Activated CD4-positive, alpha-beta memory T cell treated with anti-CD3 and anti-CD28 coated beads, Interleukin-2, amount 10 ng/mL, durations not matched to agents 7 days and 5 days (primary cell): ENCODE data around the gene ZNF3. TPM values are rescaled to one million over a fixed set of nuclear protein-coding genes. Genes with fewer than 3 reads are reported as not detected.

Source experiments
- CTCF ChIA-PET: fragments of 350-600 bp; sonication (Branson Sonifier 250); formaldehyde crosslinking; loops from one replicate; lab custom pipeline; 2021; ENCODE audit warnings: antibody characterized with exemption, inconsistent platforms; lab: Charles Lee
- POLR2A ChIA-PET: fragments of 350-600 bp; sonication (Branson Sonifier 250); formaldehyde crosslinking; loops from one replicate; lab custom pipeline; 2021; ENCODE audit warnings: antibody characterized with exemption; lab: Charles Lee
- DNase-seq: peaks from one replicate; pipeline ENCODE4 v3.0.0-alpha.2; 2020
- H3K27ac Mint-ChIP-seq: one replicate; pipeline ENCODE4 v1.8.0; 2021; ENCODE audit warnings: mild to moderate bottlenecking, mixed read lengths
- H3K27me3 Mint-ChIP-seq: one replicate; pipeline ENCODE4 v1.8.0; 2021; ENCODE audit warnings: mixed read lengths
- H3K36me3 Mint-ChIP-seq: one replicate; pipeline ENCODE4 v1.8.0; 2021; ENCODE audit warnings: low read depth, mixed read lengths
- H3K4me1 Mint-ChIP-seq: one replicate; pipeline ENCODE4 v1.8.0; 2021; ENCODE audit warnings: mixed read lengths
- H3K4me3 Mint-ChIP-seq: one replicate; pipeline ENCODE4 v1.8.0; 2021; ENCODE audit warnings: mild to moderate bottlenecking, mixed read lengths
- H3K9me3 Mint-ChIP-seq: one replicate; pipeline ENCODE4 v1.8.0; 2021; ENCODE audit warnings: mixed read lengths
- total RNA-seq, 2 experiments: library from RNA; stranded (reverse); gene quantifications; one replicate each; pipeline ENCODE4 v1.2.3, GENCODE V29; 2021

ZNF3 gene
- total RNA-seq, 2 experiments from 2014 or later = 21.1 to 22.1 TPM

DNA sequence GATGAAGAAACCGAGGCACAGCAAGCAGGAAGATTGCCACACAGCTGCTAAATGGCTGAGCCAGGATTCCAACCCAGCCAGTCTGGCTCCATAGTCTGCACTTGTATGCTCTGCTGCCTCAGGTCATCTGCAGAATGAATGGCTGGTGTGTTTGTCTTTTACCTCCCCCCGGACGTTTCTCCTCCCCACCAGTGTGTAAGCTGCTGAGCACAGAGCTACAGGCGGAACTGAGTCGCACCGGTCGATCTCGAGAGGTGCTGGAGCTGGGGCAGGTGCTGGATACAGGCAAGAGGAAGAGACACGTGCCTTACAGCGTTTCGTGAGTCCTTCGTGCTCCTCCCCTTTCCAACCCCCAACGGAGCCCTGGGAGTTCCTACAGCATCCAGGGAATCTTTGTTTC is 40.5 kb upstream of the ZNF3 start:
- H3K36me3 Mint-ChIP-seq = peaks cover 36% of the 10 kb centered on the region
- H3K9me3 Mint-ChIP-seq = no peaks in the 10 kb centered on the region
- H3K27ac Mint-ChIP-seq = no peak overlapping the region
- POLR2A ChIA-PET = interaction anchor here (5.8 kb wide), 1 partner anchor 21 kb away, joined by 81 read pairs; the partner anchor contains the start of genes AP4M1 and MCM7
- CTCF ChIA-PET = no interaction called here
- H3K4me3 Mint-ChIP-seq = no peak overlapping the region
- no peak for DNase-seq
- H3K27me3 Mint-ChIP-seq = no peaks in the 10 kb centered on the region
- H3K4me1 Mint-ChIP-seq = peaks cover 45% of the 10 kb centered on the region

DNA sequence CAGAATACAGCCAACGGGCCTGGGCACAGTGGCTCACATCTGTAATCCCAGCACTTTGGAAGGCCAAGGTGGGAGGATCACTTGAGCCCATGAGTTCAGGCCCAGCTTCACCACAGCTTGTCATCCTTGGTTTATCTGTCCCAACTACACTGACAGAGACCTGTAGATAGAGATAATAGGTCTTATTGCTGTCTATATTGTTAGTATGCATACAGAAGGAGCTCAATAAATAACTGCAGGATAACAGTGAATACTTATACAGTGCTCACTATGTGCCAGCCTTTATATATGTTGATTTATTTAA is 39.2 kb upstream of the ZNF3 start:
- ChIA-PET CTCF (interaction anchor here (0.6 to 2.4 kb wide), 3 partner anchors 9 to 19 kb away, joined by 3 to 15 read pairs (median 11); partner anchors contain the start of genes AP4M1 and MCM7), POLR2A (interaction anchor here (0.6 to 2.2 kb wide), 11 partner anchors 8 to 754 kb away, joined by 3 to 56 read pairs (median 4); partner anchors contain the start of genes AP4M1, LAMTOR4, MCM7 and SRRT)
- Mint-ChIP-seq H3K36me3 (peaks cover 37% of the 10 kb centered on the region), H3K27ac (peak overlapping the region; percentile 82), H3K27me3 (no peaks in the 10 kb centered on the region), H3K4me1 (peaks cover 44% of the 10 kb centered on the region), H3K9me3 (no peaks in the 10 kb centered on the region), H3K4me3 (peak overlapping the region; percentile 86)
- DNase-seq = no peak

DNA sequence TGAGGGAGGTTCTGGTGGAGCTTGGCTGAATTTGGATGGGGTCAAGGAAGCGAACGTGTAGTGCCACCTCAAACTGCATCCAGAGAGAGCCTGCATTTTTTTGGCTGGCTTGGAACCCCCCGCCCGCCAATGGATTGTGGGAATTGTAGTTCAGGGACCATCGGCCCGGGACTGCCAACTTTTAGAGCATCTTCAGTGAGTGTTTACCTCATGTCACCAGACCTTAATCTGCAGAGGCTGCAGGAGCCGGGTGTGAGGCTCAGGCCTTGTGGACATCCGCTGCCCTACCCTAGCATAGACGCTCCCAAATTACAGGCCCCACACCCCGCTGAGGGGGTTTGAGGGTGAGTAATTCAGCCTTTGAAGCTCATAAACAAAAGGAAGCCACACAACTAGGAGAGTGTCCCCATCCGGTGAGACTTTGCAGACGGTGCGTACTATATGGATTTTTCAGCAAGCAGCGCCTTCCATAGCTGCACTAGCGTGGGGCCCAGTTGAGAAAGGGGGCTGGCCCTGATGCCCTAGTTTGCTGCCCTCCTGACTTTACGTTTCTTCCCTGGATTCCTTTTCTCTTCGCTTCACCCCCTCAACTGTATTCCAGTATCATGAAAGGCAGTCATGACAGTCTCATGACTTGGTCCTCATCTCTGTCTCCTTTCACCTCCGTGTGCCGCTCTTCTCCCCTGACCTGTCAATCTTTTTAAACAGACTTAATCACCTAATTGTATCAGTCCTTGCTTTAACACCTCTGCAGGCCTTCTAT is 38.6 kb upstream of the ZNF3 start:
- H3K36me3 Mint-ChIP-seq = peaks cover 33% of the 10 kb centered on the region
- peak; percentile 80 for DNase-seq
- ChIA-PET CTCF (interaction anchor here (0.6 to 2.4 kb wide), 3 partner anchors 10 to 18 kb away, joined by 3 to 15 read pairs (median 11); partner anchors contain the start of genes AP4M1 and MCM7), POLR2A (interaction anchor here (0.6 to 2.2 kb wide), 12 partner anchors 9 to 754 kb away, joined by 3 to 56 read pairs (median 4); partner anchors contain the start of genes AP4M1, LAMTOR4, MCM7 and SRRT)
- peak overlapping the region; percentile 86 for H3K4me3 Mint-ChIP-seq
- no peaks in the 10 kb centered on the region for H3K27me3 Mint-ChIP-seq
- H3K4me1 Mint-ChIP-seq = peaks cover 39% of the 10 kb centered on the region
- H3K27ac Mint-ChIP-seq = peak overlapping the region; percentile 82
- no peaks in the 10 kb centered on the region for H3K9me3 Mint-ChIP-seq

DNA sequence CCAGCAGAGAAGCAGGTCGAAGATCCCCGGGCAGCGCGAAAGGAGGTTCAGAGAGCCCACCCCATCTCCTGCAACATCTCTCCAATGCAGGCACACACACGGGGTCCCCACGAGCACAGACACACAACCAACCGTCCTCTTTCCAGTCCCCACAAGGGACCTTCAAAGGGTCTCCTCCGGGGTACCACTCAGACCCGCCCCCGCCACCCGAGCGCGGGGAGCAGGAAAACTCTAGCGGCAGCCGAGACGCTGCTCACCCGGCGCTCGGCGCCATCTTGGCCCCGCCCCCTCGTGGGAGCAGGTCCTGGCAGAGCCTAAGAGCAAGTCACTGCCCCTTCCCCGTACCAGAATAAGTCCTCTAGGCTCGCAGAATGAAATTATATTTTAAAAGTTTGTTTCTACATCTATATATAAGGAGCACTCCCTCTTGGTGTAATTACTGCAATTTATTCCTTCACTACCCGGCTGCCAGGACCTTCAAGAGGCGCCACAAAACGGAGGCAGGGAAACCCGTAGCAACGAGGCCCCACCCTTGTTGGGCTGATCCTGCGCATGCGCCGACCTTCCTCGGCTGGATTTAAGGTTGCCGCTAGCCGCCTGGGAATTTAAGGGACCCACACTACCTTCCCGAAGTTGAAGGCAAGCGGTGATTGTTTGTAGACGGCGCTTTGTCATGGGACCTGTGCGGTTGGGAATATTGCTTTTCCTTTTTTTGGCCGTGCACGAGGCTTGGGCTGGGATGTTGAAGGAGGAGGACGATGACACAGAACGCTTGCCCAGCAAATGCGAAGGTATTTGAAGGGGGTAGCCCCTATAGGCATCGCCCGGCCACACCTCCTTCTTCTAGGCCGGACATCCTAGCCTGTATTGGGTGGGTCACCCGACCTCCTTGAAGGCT is 37.8 kb upstream of the ZNF3 start, which contains the start of the genes CNPY4 and TAF6:
Gene CNPY4, plus strand, starts transcription at position 563 of the 898 bp plus-strand sequence. Its CDS starts 111 bp downstream, at position 674.
Gene TAF6, minus strand, starts transcription at position 287 of the 898 bp plus-strand sequence. CDS start 5,149 bp downstream, outside the sequence.
- Mint-ChIP-seq H3K9me3 (no peaks in the 10 kb centered on the region), H3K36me3 (peaks cover 25% of the 10 kb centered on the region), H3K27ac (peak within 1 kb of the TSS; percentile 82)

DNA sequence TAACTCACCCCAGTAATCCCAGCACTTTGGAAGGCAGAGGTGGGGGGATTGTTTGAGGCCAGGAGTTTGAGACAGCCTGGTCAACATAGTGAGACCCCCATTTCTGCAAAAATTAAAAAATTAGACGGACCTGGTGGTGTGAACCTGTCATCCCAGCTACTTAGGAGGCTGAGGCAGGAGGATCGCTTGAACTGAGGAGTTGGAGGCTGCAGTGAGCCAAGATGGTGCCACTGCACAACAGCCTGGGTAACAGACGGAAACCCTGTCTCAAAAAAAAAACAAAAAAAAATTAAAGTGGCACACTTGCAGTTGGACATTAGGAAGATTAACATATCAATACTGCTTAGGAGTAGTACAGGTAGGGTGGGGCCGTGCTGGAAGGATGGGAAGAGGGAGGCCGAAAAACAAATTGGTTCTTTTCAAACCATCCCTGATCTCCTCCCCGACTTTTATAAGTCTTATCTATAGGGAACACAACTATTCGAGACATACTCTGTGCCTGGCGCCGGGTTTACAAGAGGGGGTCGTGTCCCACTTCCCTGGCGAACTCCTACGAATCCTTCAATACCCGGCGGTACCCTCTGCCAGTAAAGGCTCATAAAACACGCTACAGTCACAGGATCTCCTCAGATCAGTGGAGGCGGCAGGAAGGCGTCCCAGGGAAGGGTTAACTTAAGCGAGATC is 37.0 kb upstream of the ZNF3 start:
- H3K4me1 Mint-ChIP-seq = peaks cover 29% of the 10 kb centered on the region
- peak overlapping the region; percentile 82 for H3K27ac Mint-ChIP-seq
- ChIA-PET POLR2A (interaction anchor here (1.4 kb wide), 1 partner anchor 17 kb away, joined by 5 read pairs; the partner anchor contains the start of genes AP4M1 and MCM7), CTCF (interaction anchor here (0.7 kb wide), 1 partner anchor 69 kb away, joined by 3 read pairs; no protein-coding TSS in a partner anchor)
- H3K9me3 Mint-ChIP-seq = no peaks in the 10 kb centered on the region
- H3K36me3 Mint-ChIP-seq = peaks cover 24% of the 10 kb centered on the region
- peak overlapping the region; percentile 86 for H3K4me3 Mint-ChIP-seq
- no peaks in the 10 kb centered on the region for H3K27me3 Mint-ChIP-seq
- no peak for DNase-seq

More for the DNA sequence above, 37.8 kb upstream of the ZNF3 start, which contains the start of the genes CNPY4 and TAF6:
- POLR2A ChIA-PET = interaction anchor here (1.0 to 2.2 kb wide), 10 partner anchors 8 to 309 kb away, joined by 3 to 56 read pairs (median 4); partner anchors contain the start of genes AP4M1, LAMTOR4, MCM7 and ZCWPW1
- peaks cover 31% of the 10 kb centered on the region for H3K4me1 Mint-ChIP-seq
- no peaks in the 10 kb centered on the region for H3K27me3 Mint-ChIP-seq
- H3K4me3 Mint-ChIP-seq = peak within 1 kb of the TSS; percentile 86
- peak; percentile 94 for DNase-seq
- CTCF ChIA-PET = interaction anchor here (1.6 to 2.4 kb wide), 2 partner anchors 11 to 18 kb away, joined by 11 to 15 read pairs; partner anchors contain the start of genes AP4M1 and MCM7

DNA sequence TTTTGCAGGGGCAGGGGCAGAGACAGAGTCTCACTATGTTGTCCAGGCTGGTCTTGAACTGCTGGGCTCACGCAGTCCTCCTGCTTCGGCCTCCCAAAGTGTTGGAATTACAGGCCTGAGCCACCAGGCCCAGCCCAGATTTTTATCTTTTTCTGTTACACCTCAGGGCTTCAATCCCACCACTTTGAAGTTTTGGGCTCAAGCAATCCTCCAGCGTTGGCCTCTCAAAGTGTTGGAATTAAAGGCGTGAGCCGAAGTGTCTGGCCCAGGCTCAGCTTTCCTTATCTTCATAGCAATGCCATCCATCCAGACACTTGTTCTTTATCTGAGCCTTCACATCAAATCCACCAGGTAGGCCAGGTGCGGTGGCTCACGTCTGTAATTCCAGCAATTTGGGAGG is 33.5 kb upstream of the ZNF3 start:
- CTCF ChIA-PET = no interaction called here

DNA sequence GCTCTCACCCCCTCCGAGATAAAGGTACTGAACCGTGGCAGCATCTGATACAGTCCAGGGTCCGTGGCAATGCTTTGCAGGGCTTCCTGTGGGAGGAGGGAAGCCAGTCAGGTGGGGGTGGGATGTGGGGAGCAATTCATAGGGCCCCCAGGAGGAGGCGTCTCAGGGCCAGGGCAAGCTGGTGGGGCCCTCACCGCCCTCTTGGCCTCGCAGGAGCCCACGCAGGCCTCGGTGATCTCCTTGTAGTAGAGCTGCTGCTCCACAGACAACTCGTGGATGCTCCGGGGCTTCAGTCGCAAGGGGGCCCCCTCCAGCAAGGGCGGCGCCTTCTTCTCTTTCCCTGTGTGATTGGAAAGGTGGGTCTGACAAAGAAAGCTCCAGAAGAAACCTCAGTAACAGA is 30.4 kb upstream of the ZNF3 start:
- no peaks in the 10 kb centered on the region for H3K27me3 Mint-ChIP-seq
- H3K4me3 Mint-ChIP-seq = no peak overlapping the region
- peaks cover 2% of the 10 kb centered on the region for H3K4me1 Mint-ChIP-seq
- H3K27ac Mint-ChIP-seq = no peak overlapping the region
- peaks cover 52% of the 10 kb centered on the region for H3K36me3 Mint-ChIP-seq
- CTCF ChIA-PET = interaction anchor here (2.6 kb wide), 1 partner anchor 21 kb away, joined by 7 read pairs; no protein-coding TSS in a partner anchor
- H3K9me3 Mint-ChIP-seq = no peaks in the 10 kb centered on the region
- POLR2A ChIA-PET = interaction anchor here (0.7 to 5.3 kb wide), 3 partner anchors 8 to 17 kb away, joined by 3 to 32 read pairs (median 3); partner anchors contain the start of genes AP4M1 and MCM7
- DNase-seq = no peak

More for the DNA sequence above, 33.5 kb upstream of the ZNF3 start:
- POLR2A ChIA-PET = interaction anchor here (1.3 to 5.3 kb wide), 2 partner anchors 11 to 14 kb away, joined by 6 to 32 read pairs; partner anchors contain the start of genes AP4M1, MBLAC1 and MCM7
- Mint-ChIP-seq H3K4me3 (no peak overlapping the region), H3K27ac (no peak overlapping the region), H3K36me3 (peaks cover 34% of the 10 kb centered on the region), H3K27me3 (no peaks in the 10 kb centered on the region), H3K4me1 (peaks cover 13% of the 10 kb centered on the region), H3K9me3 (no peaks in the 10 kb centered on the region)
- DNase-seq = no peak

DNA sequence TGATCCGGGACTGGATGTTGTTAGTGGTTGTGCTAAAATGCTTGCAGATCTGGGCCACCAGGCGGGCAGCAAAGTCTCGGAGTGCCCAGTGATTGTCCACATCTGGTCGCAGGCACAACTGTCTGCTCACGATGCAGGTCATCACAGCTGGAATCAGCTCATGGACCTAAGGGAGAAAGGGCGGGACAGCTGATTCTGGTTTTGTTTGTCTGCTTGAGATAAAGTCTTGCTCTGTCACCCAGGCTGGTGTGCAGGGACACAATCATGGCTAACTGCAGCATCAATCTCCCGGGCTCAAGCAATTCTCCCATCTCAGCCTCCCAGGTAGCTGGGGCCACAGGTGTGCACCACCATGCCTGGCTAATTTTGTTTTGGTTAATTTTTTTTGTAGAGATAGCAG is 29.6 kb upstream of the ZNF3 start:
- ChIA-PET CTCF (interaction anchor here (0.5 to 2.6 kb wide), 2 partner anchors 15 to 22 kb away, joined by 3 to 7 read pairs; no protein-coding TSS in a partner anchor), POLR2A (interaction anchor here (1.4 to 5.3 kb wide), 2 partner anchors 9 to 10 kb away, joined by 3 to 32 read pairs; partner anchors contain the start of genes AP4M1 and MCM7)
- DNase-seq = no peak
- Mint-ChIP-seq H3K9me3 (no peaks in the 10 kb centered on the region), H3K4me1 (no peaks in the 10 kb centered on the region), H3K27ac (no peak overlapping the region), H3K4me3 (no peak overlapping the region), H3K27me3 (no peaks in the 10 kb centered on the region), H3K36me3 (peaks cover 52% of the 10 kb centered on the region)

DNA sequence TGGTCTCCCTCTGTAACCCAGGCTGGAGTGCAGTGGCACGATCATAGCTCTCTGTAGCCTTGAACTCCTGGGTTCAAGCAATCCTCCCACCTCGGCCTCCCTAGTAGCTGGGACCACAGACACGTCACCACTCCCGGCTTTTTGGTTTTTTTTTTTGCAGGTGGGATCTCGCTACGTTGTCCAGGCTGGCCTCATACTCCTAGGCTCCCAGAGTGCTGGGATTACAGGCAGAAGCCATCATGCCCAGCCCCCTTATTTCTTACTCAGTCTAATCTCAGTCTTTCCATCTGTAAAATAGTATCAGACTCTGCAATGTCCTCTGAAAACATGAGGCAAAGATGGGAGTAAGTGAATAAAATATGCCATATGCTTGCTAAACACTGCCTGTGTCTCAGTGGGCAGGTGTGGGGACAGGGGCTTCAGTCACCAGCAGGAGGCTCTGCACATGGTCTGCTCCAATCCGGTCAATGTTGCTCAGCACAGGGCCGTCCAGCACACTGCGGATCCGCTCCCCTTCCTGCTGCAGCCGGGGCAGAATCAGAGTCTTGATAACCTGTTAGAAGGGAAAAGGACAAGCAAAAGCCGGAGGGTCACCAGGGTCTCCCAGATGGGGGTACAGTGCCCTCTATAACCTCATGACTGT is 28.1 kb upstream of the ZNF3 start:
- Mint-ChIP-seq H3K9me3 (no peaks in the 10 kb centered on the region), H3K27me3 (no peaks in the 10 kb centered on the region), H3K36me3 (peaks cover 56% of the 10 kb centered on the region), H3K4me3 (no peak overlapping the region), H3K27ac (no peak overlapping the region), H3K4me1 (no peaks in the 10 kb centered on the region)
- POLR2A ChIA-PET = no interaction called here
- CTCF ChIA-PET = no interaction called here
- DNase-seq = no peak

DNA sequence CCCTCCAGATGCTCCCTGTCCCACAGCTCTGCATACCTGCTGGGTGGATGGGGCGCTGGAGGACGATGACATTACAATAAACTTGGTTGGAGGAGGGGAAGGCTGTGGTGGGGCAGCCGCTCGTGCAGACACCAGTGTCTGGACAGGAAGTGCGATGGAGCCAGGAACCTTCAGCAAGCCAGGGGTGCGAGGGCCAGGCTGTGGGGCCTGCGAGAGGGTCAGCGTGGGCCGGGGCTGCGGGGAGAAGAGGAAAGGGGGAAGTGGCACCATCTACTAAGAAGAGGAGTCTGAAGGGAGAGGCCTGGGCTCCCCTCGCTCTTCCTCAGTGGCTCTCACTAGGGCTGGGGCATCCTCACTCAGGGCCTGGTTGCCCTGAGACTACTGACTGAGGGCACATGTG is 26.4 kb upstream of the ZNF3 start:
- no peaks in the 10 kb centered on the region for H3K27me3 Mint-ChIP-seq
- DNase-seq = no peak
- ChIA-PET POLR2A (no interaction called here), CTCF (no interaction called here)
- H3K4me1 Mint-ChIP-seq = peaks cover 6% of the 10 kb centered on the region
- no peaks in the 10 kb centered on the region for H3K9me3 Mint-ChIP-seq
- no peak overlapping the region for H3K27ac Mint-ChIP-seq
- no peak overlapping the region for H3K4me3 Mint-ChIP-seq
- peaks cover 58% of the 10 kb centered on the region for H3K36me3 Mint-ChIP-seq

DNA sequence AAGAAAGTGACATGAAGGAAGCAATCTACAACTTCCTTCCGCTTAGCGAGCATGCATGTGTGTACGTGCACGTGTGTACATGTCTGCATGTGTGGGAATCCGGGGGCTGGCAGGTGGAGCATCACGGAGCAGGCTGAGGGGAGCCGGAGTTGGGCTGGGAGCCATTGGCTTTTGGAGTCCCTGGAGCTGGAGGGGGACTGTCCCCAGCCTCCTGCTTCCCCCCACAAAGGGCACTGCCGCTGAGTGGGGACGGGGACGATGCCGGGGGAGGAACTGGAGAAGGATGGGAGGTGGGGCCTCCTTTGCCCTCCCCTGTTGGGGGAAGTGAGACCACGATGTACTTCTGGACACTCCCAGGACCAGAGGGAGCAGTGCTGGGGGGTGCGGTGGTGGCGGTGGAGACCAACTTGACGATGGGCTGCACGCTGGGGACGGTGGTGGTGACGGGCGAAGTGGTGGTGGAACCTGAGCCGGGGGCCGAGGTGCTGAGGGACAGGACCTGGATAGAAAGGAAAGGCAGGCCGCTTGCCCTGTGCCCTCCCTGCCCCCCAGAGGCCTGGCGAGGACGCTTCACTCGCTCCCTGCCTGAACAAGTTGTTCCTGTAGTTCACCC is 25.7 kb upstream of the ZNF3 start:
- CTCF ChIA-PET = no interaction called here

More for the DNA sequence above, 25.7 kb upstream of the ZNF3 start:
- no peaks in the 10 kb centered on the region for H3K9me3 Mint-ChIP-seq
- H3K4me3 Mint-ChIP-seq = no peak overlapping the region
- H3K27me3 Mint-ChIP-seq = no peaks in the 10 kb centered on the region
- peaks cover 54% of the 10 kb centered on the region for H3K36me3 Mint-ChIP-seq
- no peak overlapping the region for H3K27ac Mint-ChIP-seq
- POLR2A ChIA-PET = no interaction called here
- no peak for DNase-seq
- H3K4me1 Mint-ChIP-seq = peaks cover 12% of the 10 kb centered on the region
